ENCODE data around the gene TAS2R40. TPM values are rescaled to one million over a fixed set of nuclear protein-coding genes. Genes with fewer than 3 reads are reported as not detected.

The TAS2R40 gene
- total and polyA plus RNA-seq, 2 donors (not counting 3 experiments of a cell fraction or from before 2014, with no cell fraction given), result not detected

DNA sequence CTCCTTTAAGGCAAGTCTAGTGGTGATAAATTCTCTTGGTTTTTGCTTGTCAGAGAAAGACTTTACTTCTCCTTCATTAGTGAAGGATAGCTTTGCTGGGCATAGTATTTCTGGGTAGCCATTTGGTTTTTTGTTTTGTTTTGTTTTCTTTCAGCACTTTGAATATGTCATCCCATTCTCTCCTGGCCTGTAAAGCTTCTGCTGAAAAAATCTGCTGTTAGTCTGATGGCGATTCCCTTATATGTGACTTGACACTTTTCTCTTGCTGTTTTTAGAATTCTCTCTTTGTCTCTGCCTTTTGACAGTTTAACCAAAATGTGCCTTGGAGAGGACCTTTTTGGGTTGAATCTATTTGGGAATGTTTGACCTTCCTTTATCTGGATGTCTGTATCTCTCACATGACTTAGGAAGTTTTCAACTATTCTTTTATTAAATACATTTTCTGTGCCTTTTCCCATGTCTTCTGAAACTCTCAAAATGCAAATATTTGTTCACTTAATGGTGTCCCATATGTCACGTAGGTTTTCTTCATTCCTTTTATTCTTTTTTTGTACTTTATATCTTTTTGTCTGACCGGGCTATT is 14.7 kb downstream of the TAS2R40 start:
- peaks cover 2 to 18% of the 10 kb centered on the region in 2 experiments for H3K27me3 ChIP-seq (ENCODE audit: control insufficient read depth in 2 of 2, insufficient read depth in 2 of 2, low read length in 2 of 2)
- no peaks in the 10 kb centered on the region for H3K9me3 ChIP-seq (replicated peaks; ENCODE audit: control insufficient read depth, insufficient read depth, low read length)
- H3K4me3 ChIP-seq (replicated peaks in 1 of 3; ENCODE audit: insufficient read depth in 1 of 3, low read depth in 1 of 3, low read length in 3 of 3), result no peak overlapping the region
- dilution Hi-C loops (cut with MboI; ENCODE audit: extremely low pct_ligation_motif_present, low sequenced_read_pairs), result no loop called here
- no peaks in the 10 kb centered on the region for H3K79me2 ChIP-seq (ENCODE audit: control insufficient read depth, insufficient read depth, low read length)
- no peak for DNase-seq (ENCODE audit: low read depth, low spot score)
- H3K4me1 ChIP-seq (ENCODE audit: control insufficient read depth, extremely low read depth, insufficient read depth, low read length), result peaks cover 2% of the 10 kb centered on the region
- CTCF ChIA-PET, result interaction anchor here (1.2 kb wide), 1 partner anchor 21 kb away, joined by 4 read pairs; no protein-coding TSS in a partner anchor
- H3K9ac ChIP-seq (replicated peaks; ENCODE audit: extremely low read depth, insufficient read depth, low read length), result no peak overlapping the region
- BruUV-seq (replicated peaks), result no TSS peak
- no peaks in the 10 kb centered on the region for H3K36me3 ChIP-seq (ENCODE audit: control insufficient read depth in 2 of 2, extremely low read depth in 1 of 2, insufficient read depth in 2 of 2, low read length in 2 of 2)
- no peaks in the 10 kb centered on the region for H3K9me1 ChIP-seq (replicated peaks; ENCODE audit: control insufficient read depth, extremely low read depth, insufficient read depth, low read length)
- POLR2A ChIA-PET, result no interaction called here
- H3K4me2 ChIP-seq (ENCODE audit: insufficient read depth, low read length), result no peak overlapping the region
- no peak overlapping the region for H2AFZ ChIP-seq (ENCODE audit: low read depth, low read length)
- no peak overlapping the region for H3K27ac ChIP-seq (ENCODE audit: insufficient read depth, low read depth, low read length)
- H4K20me1 ChIP-seq (replicated peaks; ENCODE audit: control insufficient read depth, extremely low read depth, insufficient read depth, low read length), result no peaks in the 10 kb centered on the region
- no peak for FAIRE-seq
- intact Hi-C loops (cut with micrococcal nuclease), result no loop called here
- TF ChIP-seq FOS (IDR thresholded peaks at IDR 0.05; ENCODE audit: borderline replicate concordance, insufficient read depth, low read length) (no peak), POLR2A (IDR thresholded peaks at IDR 0.05; ENCODE audit: low read depth, low read length) (no peak), GATA2 (IDR thresholded peaks at IDR 0.05; ENCODE audit: insufficient read depth, insufficient read length, low read depth, low read length) (no peak), MYC (IDR thresholded peaks at IDR 0.05; ENCODE audit: low read depth, low read length) (no peak), JUN (IDR thresholded peaks at IDR 0.05; ENCODE audit: borderline replicate concordance, insufficient read depth, insufficient read length, low read depth) (no peak), EZH2 (IDR thresholded peaks at IDR 0.05; ENCODE audit: borderline replicate concordance, low read depth, low read length, severe bottlenecking) (no peak), POLR2AphosphoS5 (IDR thresholded peaks at IDR 0.05; ENCODE audit: insufficient read depth, low read depth, low read length) (no peak)
- TF ChIP-seq, protein P1, sequence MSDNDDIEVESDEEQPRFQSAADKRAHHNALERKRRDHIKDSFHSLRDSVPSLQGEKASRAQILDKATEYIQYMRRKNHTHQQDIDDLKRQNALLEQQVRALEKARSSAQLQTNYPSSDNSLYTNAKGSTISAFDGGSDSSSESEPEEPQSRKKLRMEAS (IDR thresholded peaks at IDR 0.05; ENCODE audit: insufficient read depth, insufficient read length), result no peak
- TF ChIP-seq, protein P2, sequence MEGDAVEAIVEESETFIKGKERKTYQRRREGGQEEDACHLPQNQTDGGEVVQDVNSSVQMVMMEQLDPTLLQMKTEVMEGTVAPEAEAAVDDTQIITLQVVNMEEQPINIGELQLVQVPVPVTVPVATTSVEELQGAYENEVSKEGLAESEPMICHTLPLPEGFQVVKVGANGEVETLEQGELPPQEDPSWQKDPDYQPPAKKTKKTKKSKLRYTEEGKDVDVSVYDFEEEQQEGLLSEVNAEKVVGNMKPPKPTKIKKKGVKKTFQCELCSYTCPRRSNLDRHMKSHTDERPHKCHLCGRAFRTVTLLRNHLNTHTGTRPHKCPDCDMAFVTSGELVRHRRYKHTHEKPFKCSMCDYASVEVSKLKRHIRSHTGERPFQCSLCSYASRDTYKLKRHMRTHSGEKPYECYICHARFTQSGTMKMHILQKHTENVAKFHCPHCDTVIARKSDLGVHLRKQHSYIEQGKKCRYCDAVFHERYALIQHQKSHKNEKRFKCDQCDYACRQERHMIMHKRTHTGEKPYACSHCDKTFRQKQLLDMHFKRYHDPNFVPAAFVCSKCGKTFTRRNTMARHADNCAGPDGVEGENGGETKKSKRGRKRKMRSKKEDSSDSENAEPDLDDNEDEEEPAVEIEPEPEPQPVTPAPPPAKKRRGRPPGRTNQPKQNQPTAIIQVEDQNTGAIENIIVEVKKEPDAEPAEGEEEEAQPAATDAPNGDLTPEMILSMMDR (IDR thresholded peaks at IDR 0.05; ENCODE audit: extremely low read depth in 1 of 2, insufficient read depth in 1 of 2, low read depth in 1 of 2, low read length in 2 of 2), result no peak

Measured in endothelial cell of umbilical vein (primary cell).